SH-SY5Y (cell line): Measurements from ENCODE around the gene SLC17A8.

Source experiments
- GATA2 ChIP-seq: IDR thresholded peaks from 2 replicates; pipeline ENCODE4 v1.6.1; 2011; ENCODE audit warnings: mild to moderate bottlenecking, low read depth, low read length
- GATA3 ChIP-seq: IDR thresholded peaks from 2 replicates; pipeline ENCODE4 v1.6.1; 2011; ENCODE audit warnings: low read depth, mild to moderate bottlenecking, low read length, moderate library complexity

DNA sequence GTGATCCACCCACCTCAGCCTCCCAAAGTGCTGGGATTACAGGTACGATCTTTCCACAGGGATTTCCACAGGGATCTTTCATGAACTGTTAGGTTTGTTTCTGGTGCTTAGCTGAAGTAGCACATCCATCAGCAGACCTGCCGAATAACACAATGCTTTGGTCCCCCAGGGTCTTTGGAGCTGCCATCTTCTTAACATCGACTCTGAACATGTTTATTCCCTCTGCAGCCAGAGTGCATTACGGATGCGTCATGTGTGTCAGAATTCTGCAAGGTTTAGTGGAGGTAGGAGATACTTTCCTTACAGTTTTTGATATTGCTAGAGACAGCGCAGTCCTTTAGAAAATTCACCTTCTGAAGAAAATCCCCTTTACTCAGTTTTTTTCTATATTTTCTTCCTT, 36.3 kb downstream of the SLC17A8 start:
- TF ChIP-seq GATA3 (no peak), GATA2 (no peak)
